ENCODE results near the gene XAGE1B.
"Not testable (repeated sequence)": the region's sequence is repeated elsewhere in the genome, so short reads cannot be mapped to it uniquely, and the experiment has no call there.

XAGE1B gene

DNA sequence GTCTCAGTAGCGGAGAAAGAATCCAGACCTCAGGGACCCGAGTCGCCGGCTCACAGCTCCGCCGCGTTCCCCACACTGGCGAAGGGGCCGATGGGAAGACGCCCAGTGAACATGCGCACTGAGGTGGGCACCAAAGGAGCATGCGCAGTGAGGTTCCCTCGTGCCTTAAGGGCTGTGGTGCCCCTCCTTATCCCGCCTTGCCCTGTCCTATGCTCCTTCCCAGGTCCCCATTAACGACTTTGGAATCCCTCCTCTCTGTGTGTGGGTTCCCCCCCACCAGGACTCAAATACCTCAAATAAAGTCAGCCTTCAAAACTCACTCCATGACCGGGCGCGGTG, at the start of gene XAGE1B:
Gene XAGE1B, minus strand, starts transcription at position 77 of the 339 bp plus-strand sequence. CDS start 1,536 bp downstream, outside the sequence.
- not testable (repeated sequence) for DNase-seq

- DNase-seq: no peak
These were observed 46.2 kb upstream of the XAGE1B start for GRCh38 chrX:52563105-52563504.

- DNase-seq: no peak
These were observed 41.3 kb upstream of the XAGE1B start for GRCh38 chrX:52558140-52558539.

DNA sequence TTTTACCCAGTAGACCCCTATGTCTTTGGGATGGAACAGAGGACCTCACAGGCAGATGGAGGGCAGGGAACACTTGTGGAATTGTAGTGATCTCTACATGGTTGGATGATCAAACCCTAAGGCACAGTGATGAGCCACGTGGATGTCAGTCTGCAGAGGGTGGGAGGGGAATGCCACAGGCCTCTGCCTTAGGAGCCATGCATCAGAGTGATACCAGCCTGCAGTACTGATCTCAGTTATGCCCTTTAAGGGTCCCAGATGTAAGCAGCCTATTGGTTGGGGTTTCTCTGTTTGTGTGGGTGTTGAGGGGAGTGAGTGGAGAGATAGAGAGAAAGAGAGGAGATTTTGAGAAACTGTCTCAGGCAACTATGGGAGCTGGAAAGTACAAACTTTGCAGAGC, 39.9 kb upstream of the XAGE1B start:
- DNase-seq: no peak

GRCh38 chrX:52553995-52554642, 37.3 kb upstream of the XAGE1B start:
- no peak for DNase-seq

GRCh38 chrX:52548769-52549168, 31.9 kb upstream of the XAGE1B start:
- DNase-seq: not testable (repeated sequence)

GRCh38 chrX:52544147-52544840, 27.4 kb upstream of the XAGE1B start:
- DNase-seq: no peak

DNA sequence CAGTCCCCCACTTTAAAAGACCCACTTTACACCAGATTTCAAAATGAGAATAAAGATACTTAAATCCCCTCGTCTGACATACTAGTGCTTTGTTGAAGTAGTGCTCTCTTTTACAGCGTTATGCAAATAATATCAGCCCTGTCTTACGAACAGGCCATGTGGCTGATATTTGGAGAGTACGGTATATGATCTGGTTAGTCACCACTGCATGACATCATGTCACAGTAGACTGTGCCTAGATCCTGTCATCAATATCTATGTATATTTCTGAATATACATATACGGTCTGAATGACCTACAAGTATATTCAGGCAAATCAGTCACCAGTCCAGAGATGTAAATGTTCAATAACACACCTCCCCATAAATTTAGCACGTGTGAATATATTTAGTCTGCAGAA, 25.4 kb upstream of the XAGE1B start:
- no peak for DNase-seq

GRCh38 chrX:52541051-52541450, 24.2 kb upstream of the XAGE1B start:
- not testable (repeated sequence) for DNase-seq

DNA sequence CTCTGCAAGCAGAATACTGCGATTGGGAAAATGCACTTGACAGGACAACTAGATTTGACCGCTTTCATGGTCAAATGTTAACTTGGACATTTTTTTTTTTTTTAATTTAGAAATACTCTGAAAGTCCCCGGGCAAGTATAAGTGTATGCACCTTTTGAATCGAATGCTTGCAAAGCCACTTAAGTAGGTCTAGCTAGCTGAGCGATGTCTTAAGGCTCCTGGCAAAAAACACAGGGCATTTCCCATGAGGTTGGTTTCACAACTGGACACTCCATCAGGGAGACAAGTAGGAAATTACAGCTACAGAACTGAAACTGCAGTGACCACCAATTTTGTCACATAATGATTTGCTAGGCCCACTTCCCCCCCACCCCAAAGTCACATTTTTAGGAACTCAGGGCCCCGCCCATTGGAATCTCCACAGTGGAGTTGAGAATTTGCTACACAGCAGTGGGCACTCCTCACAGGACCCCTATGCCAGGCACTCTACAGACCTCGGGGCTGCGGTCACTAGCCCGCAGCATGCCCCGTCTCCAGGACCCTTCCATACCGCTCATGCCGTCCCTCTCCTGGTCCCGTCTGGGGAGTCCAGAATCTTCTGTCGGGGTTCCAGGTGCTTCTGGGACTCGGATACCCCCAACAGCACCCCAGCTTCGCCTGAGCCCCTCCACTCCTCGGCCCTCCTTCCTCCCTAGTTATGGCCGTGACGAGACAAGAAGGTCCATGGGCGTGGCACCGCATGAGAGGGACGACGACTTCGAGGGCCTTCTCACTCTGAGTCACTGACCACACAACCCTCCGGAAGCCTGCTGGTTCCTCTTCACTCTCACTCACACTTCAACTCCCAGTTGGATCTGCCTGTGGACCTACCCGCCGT, 515 bp downstream of the XAGE1B start:
- not testable (repeated sequence) for DNase-seq

DNA sequence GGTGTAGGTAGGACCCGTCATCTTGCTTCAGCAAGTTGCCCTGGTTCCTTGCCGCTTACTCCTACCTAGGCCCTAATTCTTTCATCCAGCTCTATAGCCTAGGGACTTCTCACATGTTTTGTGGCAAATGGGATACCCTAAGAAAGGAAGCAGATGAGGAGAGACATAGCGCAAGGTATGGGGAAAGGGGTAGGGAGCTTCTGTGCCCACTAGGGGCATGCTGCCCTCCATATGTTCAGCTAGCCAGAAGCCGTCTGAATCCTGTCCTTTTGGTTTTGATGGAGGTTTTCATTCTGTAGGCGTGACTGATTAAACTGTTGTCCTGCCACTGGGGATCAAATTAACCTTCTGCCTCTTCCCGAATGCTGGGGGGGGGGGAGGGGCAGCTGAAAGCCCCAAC, 5.7 kb downstream of the XAGE1B start:
- DNase-seq: not testable (repeated sequence)

DNA sequence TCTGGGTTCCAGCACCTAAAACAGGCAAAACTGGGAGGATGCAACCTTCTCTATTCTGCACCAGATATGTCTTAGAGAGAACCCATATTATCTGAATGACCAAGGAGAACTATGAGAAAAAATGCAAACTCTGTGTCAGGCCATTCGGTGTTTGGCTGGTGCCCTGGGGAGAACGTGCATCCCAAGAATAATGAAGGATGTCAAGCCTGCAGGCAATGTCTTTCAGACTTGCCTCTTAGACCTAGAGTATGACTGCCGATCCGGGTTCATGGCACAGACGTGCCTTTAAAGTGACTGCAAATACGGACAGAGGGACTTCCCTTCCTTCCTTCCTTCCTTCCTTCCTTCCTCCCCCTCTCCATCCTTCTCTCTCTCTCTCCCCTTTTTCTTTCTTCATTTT, 6.9 kb downstream of the XAGE1B start:
- no peak for DNase-seq

DNA sequence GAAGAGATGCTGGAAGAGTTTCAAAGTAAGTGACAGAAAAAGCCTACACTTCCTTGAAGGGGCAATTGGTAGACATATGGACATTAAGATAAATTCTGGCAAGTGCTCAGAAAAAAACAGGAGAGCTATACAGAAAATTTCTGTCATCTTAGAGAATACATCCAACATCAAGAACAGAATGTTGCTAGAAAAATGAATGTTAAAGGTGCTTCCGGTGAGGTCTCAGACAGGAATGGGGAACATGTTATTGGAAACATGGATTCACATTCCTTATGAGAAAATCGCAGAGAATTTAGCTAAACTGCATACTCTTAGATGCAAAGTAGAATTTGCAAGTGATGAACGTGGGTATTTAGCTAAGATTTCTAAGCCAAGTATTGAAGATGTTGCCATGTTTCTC, 9.5 kb downstream of the XAGE1B start:
- DNase-seq: no peak

DNA sequence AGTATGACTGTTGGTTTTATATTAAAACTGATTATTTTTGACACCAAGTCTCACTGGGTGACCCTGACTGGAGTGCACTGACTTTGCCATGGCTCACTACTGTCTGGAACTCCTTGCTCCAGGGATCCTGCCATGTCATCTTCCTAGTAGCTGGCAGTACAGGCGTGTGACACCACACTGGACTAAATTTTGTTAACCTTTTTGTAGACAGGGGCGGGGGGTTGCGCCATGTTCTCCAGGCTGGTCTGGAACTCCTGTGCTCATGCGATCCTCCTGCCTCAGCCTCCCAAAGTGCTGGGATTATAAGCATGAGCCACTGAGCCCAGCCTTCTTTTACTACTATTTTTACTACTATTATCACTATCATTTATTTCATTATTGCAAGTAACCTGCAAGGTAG, 12.3 kb downstream of the XAGE1B start:
- DNase-seq: no peak

- DNase-seq: not testable (repeated sequence)
These were observed 15.5 kb downstream of the XAGE1B start for GRCh38 chrX:52501362-52501761.

DNA sequence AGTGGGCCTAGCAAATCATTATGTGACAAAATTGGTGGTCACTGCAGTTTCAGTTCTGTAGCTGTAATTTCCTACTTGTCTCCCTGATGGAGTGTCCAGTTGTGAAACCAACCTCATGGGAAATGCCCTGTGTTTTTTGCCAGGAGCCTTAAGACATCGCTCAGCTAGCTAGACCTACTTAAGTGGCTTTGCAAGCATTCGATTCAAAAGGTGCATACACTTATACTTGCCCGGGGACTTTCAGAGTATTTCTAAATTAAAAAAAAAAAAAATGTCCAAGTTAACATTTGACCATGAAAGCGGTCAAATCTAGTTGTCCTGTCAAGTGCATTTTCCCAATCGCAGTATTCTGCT, 20.5 kb downstream of the XAGE1B start:
- DNase-seq: not testable (repeated sequence)

- DNase-seq: not testable (repeated sequence)
These were observed 21.1 kb downstream of the XAGE1B start, which contains the start of gene XAGE1A for GRCh38 chrX:52495545-52496418. TSS of gene XAGE1A (plus strand) at chrX:52495808. CDS start at chrX:52497362, 1,554 bp downstream.

DNA sequence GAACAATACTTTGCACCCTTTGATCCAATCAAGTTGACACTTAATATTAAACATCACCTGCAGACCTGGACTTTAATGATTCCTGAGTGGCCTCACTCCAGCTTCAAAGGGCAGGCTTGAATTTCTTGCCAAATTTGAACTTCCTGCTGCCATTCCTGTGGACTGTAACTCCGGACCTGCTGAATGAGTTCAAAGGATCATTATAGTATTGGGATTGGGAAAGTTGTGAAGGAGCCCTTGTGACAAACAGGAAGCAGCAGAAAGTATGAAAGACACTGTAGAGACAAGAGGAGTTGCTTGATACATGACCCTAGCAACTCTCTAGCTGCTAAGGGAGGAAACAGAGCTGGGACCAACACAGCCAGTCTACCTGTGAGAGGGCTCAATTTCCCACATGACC, 45.6 kb downstream of the XAGE1B start:
- DNase-seq: not testable (repeated sequence)

All from NCI-H774 (cell line).